WTC11 (cell line): Measurements from ENCODE around the gene TSPAN7. TPM values are rescaled to one million over a fixed set of nuclear protein-coding genes. Genes with fewer than 3 reads are reported as not detected.

Experiments
- ATAC-seq: fragments of 200-7000 bp; cut with Tn5 transposase; 2 replicates; pipeline ENCODE4 v1.10.0; 2021; ENCODE audit warnings: mild to moderate bottlenecking, moderate library complexity
- CTCF ChIA-PET: fragments of 300-600 bp; sonication (Branson Sonifier 250); formaldehyde crosslinking; loops from one replicate; lab custom pipeline; 2021; ENCODE audit warnings: antibody characterized with exemption; lab: Charles Lee
- POLR2A ChIA-PET: fragments of 350-600 bp; sonication (Branson Sonifier 250); formaldehyde crosslinking; loops from one replicate; lab custom pipeline; 2021; ENCODE audit warnings: antibody characterized with exemption; lab: Charles Lee
- DNase-seq: peaks from one replicate; pipeline ENCODE4 v3.0.0; 2021; ENCODE audit warnings: low spot score
- H3K27ac Mint-ChIP-seq: 2 replicates; pipeline ENCODE4 v1.8.0; 2021; ENCODE audit warnings: mixed read lengths
- H3K27me3 Mint-ChIP-seq: 2 replicates; pipeline ENCODE4 v1.8.0; 2021; ENCODE audit warnings: low read depth, mild to moderate bottlenecking, moderate library complexity, mixed read lengths
- H3K36me3 Mint-ChIP-seq: 2 replicates; pipeline ENCODE4 v1.8.0; 2021; ENCODE audit warnings: mixed read lengths
- H3K4me1 Mint-ChIP-seq: 2 replicates; pipeline ENCODE4 v1.8.0; 2022; ENCODE audit warnings: mixed read lengths
- H3K4me3 Mint-ChIP-seq: 2 replicates; pipeline ENCODE4 v1.8.0; 2021; ENCODE audit warnings: mild to moderate bottlenecking, moderate library complexity, mixed read lengths
- H3K9me3 Mint-ChIP-seq: 2 replicates; pipeline ENCODE4 v1.8.0; 2021; ENCODE audit warnings: mixed read lengths
- AR ChIP-seq: fragments of 250-450 bp; sonication (Bioruptor Pico); IDR thresholded peaks from 2 replicates; pipeline ENCODE4 v1.9.0; 2021; ENCODE audit warnings: mild to moderate bottlenecking
- ATF6 ChIP-seq: sonication (generic); formaldehyde crosslinking; IDR thresholded peaks from 2 replicates; pipeline ENCODE4 v1.8.1; 2023; ENCODE audit warnings: mild to moderate bottlenecking, missing genetic modification reagents
- ELF4 ChIP-seq: sonication (generic); formaldehyde crosslinking; IDR thresholded peaks from 2 replicates; pipeline ENCODE4 v1.8.1; 2022; ENCODE audit warnings: low read depth, mild to moderate bottlenecking, moderate library complexity, missing genetic modification reagents
- ERG ChIP-seq: fragments of 250-450 bp; sonication (Bioruptor Pico); IDR thresholded peaks from 2 replicates; pipeline ENCODE4 v1.8.0; 2021; ENCODE audit warnings: mild to moderate bottlenecking
- ETV6 ChIP-seq: sonication (generic); formaldehyde crosslinking; IDR thresholded peaks from 2 replicates; pipeline ENCODE4 v1.8.1; 2022; ENCODE audit warnings: mild to moderate bottlenecking, missing genetic modification reagents
- JUN ChIP-seq: sonication (generic); formaldehyde crosslinking; IDR thresholded peaks from 2 replicates; pipeline ENCODE4 v1.8.0; 2023; ENCODE audit warnings: mild to moderate bottlenecking, missing genetic modification reagents
- MXD4 ChIP-seq: fragments of 250-450 bp; sonication (Bioruptor Pico); IDR thresholded peaks from 2 replicates; pipeline ENCODE4 v1.8.0; 2021; ENCODE audit warnings: mild to moderate bottlenecking, moderate library complexity, borderline replicate concordance
- MYBL2 ChIP-seq: sonication (generic); formaldehyde crosslinking; IDR thresholded peaks from 2 replicates; pipeline ENCODE4 v1.8.1; 2023; ENCODE audit warnings: mild to moderate bottlenecking, moderate library complexity, missing genetic modification reagents
- NFE2L1 ChIP-seq: sonication (generic); formaldehyde crosslinking; IDR thresholded peaks from 2 replicates; pipeline ENCODE4 v1.8.1; 2023; ENCODE audit warnings: missing genetic modification reagents
- RELA ChIP-seq: sonication (generic); formaldehyde crosslinking; IDR thresholded peaks from 2 replicates; pipeline ENCODE4 v1.8.1; 2022; ENCODE audit warnings: missing genetic modification reagents, mild to moderate bottlenecking, borderline replicate concordance
- SMAD3 ChIP-seq: sonication (generic); formaldehyde crosslinking; IDR thresholded peaks from 2 replicates; pipeline ENCODE4 v1.8.0; 2022; ENCODE audit warnings: missing genetic modification reagents, mild to moderate bottlenecking, borderline replicate concordance
- STAT6 ChIP-seq: sonication (generic); formaldehyde crosslinking; conservative IDR thresholded peaks from 2 replicates; pipeline ENCODE4 v1.8.1; 2023; ENCODE audit warnings: mild to moderate bottlenecking, low read depth, missing genetic modification reagents, moderate library complexity
- ZMAT4 ChIP-seq: fragments of 250-450 bp; sonication (Bioruptor Pico); IDR thresholded peaks from 2 replicates; pipeline ENCODE4 v1.9.0; 2021; ENCODE audit warnings: mild to moderate bottlenecking
- ZNF138 ChIP-seq: sonication (generic); formaldehyde crosslinking; conservative IDR thresholded peaks from 2 replicates; pipeline ENCODE4 v1.8.1; 2022; ENCODE audit warnings: mild to moderate bottlenecking, moderate library complexity, missing genetic modification reagents
- ZNF281 ChIP-seq: sonication (generic); formaldehyde crosslinking; IDR thresholded peaks from 2 replicates; pipeline ENCODE4 v1.8.0; 2023; ENCODE audit warnings: mild to moderate bottlenecking, missing genetic modification reagents
- ZNF423 ChIP-seq: fragments of 250-450 bp; sonication (Bioruptor Pico); IDR thresholded peaks from 2 replicates; pipeline ENCODE4 v2.1.2; 2022; ENCODE audit warnings: mild to moderate bottlenecking, moderate library complexity
- ZNF532 ChIP-seq: fragments of 250-450 bp; sonication (Bioruptor Pico); IDR thresholded peaks from 2 replicates; pipeline ENCODE4 v1.9.0; 2021; ENCODE audit warnings: mild to moderate bottlenecking, borderline replicate concordance
- total RNA-seq: library from RNA; stranded (reverse); gene quantifications from 3 replicates; pipeline ENCODE4 v1.2.3, GENCODE V29; 2021
- TF ChIP-seq, protein P1 (sequence below): sonication (generic); formaldehyde crosslinking; IDR thresholded peaks from 2 replicates; pipeline ENCODE4 v1.8.1; 2022; ENCODE audit warnings: mild to moderate bottlenecking, missing genetic modification reagents, moderate library complexity, borderline replicate concordance
- TF ChIP-seq, protein P2 (sequence below): sonication (generic); formaldehyde crosslinking; IDR thresholded peaks from 2 replicates; pipeline ENCODE4 v1.8.0; 2022; ENCODE audit warnings: mild to moderate bottlenecking, missing genetic modification reagents

The TSPAN7 gene
- total RNA-seq, 1 experiment from 2014 or later, result 10.8 TPM

- no peak for DNase-seq
- H3K9me3 Mint-ChIP-seq, result peaks cover 4% of the 10 kb centered on the region; the same call in 1 of the 2 replicates
- CTCF ChIA-PET, result no interaction called here
- no peaks in the 10 kb centered on the region for H3K36me3 Mint-ChIP-seq
- no peak for ATAC-seq
- no peak overlapping the region for H3K27ac Mint-ChIP-seq
- H3K27me3 Mint-ChIP-seq, result no peaks in the 10 kb centered on the region
- no peaks in the 10 kb centered on the region for H3K4me1 Mint-ChIP-seq
- no peak overlapping the region for H3K4me3 Mint-ChIP-seq
- POLR2A ChIA-PET, result no interaction called here
- TF ChIP-seq MXD4 (CRISPR knock-in tag) (no peak), ATF6 (CRISPR knock-in tag) (no peak), AR (CRISPR knock-in tag) (no peak), SMAD3 (CRISPR knock-in tag) (no peak), ETV6 (CRISPR knock-in tag) (no peak), ERG (CRISPR knock-in tag) (no peak), ZNF281 (CRISPR knock-in tag) (no peak), ZNF423 (CRISPR knock-in tag) (no peak), MYBL2 (CRISPR knock-in tag) (no peak), STAT6 (no peak), NFE2L1 (CRISPR knock-in tag) (no peak), ZNF138 (CRISPR knock-in tag) (no peak), ZNF532 (CRISPR knock-in tag) (no peak), ZMAT4 (no peak), RELA (CRISPR knock-in tag) (no peak), JUN (CRISPR knock-in tag) (no peak), ELF4 (CRISPR knock-in tag) (no peak)
- TF ChIP-seq, protein P1, sequence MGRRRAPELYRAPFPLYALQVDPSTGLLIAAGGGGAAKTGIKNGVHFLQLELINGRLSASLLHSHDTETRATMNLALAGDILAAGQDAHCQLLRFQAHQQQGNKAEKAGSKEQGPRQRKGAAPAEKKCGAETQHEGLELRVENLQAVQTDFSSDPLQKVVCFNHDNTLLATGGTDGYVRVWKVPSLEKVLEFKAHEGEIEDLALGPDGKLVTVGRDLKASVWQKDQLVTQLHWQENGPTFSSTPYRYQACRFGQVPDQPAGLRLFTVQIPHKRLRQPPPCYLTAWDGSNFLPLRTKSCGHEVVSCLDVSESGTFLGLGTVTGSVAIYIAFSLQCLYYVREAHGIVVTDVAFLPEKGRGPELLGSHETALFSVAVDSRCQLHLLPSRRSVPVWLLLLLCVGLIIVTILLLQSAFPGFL (CRISPR knock-in tag), result no peak
- TF ChIP-seq, protein P2, sequence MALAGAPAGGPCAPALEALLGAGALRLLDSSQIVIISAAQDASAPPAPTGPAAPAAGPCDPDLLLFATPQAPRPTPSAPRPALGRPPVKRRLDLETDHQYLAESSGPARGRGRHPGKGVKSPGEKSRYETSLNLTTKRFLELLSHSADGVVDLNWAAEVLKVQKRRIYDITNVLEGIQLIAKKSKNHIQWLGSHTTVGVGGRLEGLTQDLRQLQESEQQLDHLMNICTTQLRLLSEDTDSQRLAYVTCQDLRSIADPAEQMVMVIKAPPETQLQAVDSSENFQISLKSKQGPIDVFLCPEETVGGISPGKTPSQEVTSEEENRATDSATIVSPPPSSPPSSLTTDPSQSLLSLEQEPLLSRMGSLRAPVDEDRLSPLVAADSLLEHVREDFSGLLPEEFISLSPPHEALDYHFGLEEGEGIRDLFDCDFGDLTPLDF (CRISPR knock-in tag), result no peak
Measured at GRCh38 chrX:38519651-38520050, 41.7 kb upstream of the TSPAN7 start.
